GM18498 (cell line): ENCODE results near the gene ACSF3.
"Not testable (repeated sequence)": the region's sequence is repeated elsewhere in the genome, so short reads cannot be mapped to it uniquely, and the experiment has no call there.

Experiments
- ATAC-seq: cut with Tn5 transposase; IDR thresholded peaks from one replicate; pipeline ENCODE4 v1.9.1; 2021; ENCODE audit warnings: mild to moderate bottlenecking, moderate library complexity; ENCODE audit not compliant: unreplicated experiment

Gene ACSF3

GRCh38 chr16:89055894-89056555, 37.6 kb upstream of the ACSF3 start:
- ATAC-seq = no peak

DNA sequence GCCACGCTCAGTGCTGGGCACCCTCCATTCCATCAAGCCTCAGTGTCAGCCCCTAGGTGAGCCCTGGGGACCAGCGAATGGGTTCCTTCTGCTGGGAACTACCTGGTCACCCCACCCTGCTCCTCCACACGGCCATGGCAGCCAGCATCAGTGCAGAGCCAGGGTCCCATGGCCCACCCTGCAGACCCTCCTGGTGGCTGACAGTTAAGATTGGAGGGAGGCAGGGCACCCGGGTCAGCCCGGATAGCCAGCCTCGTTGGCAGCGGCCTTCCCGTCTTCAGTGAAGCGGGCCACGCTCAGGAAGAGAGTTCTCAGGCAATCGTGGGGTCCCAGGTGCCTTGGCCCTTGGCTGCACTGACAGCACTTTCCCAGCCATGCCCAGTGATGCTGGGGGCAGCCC, 37.1 kb upstream of the ACSF3 start:
- no peak for ATAC-seq

DNA sequence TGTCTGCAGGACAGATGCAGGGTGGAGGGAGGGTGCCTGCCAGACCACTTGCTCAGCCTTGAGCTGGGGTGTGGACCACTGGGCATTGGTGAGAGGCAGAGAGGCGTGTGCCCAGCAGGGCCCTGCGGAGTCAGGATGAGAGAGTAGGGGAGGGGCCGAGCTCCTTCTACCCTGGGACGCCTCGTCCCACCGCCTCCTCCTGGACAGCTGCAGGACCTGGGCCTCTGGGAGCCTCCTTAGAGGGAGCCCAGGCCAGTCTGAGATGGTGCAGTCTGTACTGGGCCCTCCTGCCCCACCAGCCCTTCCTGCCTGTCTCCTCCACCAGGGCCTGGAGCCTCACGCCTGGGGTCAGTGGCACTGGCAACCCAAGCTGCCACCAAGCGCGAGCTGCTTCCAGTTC, 35.9 kb upstream of the ACSF3 start:
- no peak for ATAC-seq

GRCh38 chr16:89058812-89059211, 34.8 kb upstream of the ACSF3 start:
- ATAC-seq = no peak

DNA sequence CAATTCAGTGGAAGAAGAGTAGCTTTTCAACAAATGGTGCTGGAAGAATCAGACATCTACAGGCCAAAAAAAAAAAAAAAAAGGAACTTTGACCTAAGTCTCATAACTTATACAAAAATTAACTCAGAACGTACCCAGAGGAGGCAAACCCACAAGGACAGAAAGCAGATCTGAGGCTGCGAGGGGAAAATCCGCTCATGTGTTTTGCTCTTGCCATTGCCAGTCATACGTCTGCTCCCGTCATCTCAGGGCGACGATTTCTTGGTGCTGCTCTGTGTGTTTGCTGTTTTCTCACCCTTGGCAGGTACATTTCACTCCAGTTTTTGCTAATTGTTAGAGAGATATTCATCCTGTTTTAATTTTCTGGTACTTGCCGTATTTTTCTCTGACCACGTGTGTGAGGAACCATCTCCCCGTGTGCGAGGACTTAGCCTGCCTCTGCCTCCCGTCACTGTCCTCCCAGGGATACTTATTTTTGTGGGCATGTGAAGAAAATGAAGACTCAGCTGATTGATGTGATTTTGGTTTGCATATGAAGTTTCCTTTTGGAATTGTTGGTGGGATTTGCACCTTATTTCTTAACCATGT, 33.4 kb upstream of the ACSF3 start:
- no peak for ATAC-seq

DNA sequence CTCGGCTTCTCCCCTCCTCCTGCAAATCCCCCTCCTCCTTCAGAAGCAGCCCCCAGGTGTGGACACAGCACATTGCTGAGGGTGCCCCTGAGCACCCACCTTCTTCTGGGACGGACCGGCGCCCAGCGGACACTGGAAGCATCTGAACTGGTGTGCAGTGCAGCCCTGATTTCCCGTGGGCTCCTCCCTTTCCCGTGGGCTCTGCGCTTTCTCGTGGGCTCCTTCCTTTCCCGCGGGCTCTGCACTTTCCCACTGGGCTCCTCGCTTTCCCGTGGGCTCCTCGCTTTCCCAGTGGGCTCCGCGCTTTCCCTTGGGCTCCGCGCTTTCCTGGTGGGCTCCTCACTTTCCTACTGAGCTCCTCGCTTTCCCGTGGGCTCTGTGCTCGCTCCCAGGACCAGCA, 32.6 kb upstream of the ACSF3 start:
- ATAC-seq = no peak

GRCh38 chr16:89061590-89062380, 31.9 kb upstream of the ACSF3 start:
- ATAC-seq = no peak

DNA sequence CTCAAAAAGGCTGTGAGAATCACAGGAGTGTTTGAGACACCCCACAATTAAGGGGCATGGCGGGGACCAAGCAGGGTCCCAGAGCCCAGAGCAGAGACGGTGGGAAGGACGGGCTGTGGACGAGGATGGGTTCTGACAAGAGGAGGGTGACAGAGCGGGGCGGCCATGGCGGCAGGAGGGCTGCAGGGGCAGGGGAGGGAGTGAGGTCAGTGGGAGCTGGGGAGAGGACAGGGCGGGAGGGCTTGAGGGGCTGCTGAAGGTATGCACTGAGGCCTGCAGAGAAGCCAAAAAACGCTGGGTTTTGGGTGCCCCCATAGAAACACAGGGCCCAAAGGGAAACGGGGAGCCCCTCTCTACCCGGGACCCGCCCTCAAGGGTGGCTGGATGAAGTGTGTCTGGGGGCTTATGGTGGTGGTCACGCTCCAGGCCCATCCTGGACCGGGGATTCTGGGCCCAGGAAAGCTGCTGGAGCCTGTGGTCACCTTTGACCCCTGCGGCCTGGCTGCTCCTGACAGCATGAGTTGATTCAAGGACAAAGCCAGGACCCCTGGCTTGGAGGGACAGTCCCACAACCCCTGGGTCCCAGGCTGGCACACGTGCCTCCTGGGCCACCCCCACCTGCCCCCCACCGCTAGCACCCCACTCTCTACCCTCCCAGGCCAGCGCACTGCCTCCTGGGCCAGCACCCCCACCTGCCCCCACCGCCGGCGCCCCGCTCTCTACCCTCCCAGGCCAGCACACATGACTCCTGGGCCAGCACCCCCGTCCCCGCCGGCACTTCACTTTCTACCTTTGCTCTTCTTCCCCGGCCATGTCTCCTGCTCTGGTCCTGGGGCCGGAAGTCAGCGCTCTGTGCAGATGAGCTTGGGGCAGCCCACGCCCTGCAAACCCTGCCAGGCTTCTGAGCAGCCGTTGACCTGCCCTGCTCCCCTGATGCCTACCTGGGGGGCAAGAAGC, 31.0 kb upstream of the ACSF3 start:
- ATAC-seq = no peak

DNA sequence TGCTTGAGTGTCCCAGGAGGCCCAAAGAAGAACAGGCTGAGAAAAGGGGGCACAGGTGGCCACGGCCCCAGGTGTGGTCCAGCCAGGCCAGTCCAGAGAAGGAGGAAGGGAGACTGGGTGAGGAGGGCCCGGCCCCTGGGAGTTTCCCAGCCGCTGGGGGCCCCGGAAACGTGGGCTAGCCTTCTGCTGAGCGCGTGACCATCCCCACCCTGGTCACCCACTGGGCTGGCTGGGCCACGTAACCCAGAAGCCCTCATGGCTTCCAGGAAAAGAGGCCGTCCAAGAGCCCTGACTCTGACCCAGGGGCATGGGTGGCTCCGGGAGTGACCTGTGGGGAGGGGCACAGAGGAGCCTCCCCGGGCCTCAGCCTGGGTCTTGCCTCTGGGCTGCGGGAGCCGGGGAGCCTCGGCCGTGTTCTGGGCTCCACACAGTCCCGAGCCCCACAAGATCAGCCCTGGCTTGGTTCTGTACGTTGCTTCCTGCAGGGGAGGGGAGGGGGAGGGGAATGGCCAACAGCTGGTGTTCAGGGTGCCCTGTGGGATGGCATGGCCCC, 29.8 kb upstream of the ACSF3 start:
- no peak for ATAC-seq

GRCh38 chr16:89064606-89065457, 28.8 kb upstream of the ACSF3 start:
- no peak for ATAC-seq

DNA sequence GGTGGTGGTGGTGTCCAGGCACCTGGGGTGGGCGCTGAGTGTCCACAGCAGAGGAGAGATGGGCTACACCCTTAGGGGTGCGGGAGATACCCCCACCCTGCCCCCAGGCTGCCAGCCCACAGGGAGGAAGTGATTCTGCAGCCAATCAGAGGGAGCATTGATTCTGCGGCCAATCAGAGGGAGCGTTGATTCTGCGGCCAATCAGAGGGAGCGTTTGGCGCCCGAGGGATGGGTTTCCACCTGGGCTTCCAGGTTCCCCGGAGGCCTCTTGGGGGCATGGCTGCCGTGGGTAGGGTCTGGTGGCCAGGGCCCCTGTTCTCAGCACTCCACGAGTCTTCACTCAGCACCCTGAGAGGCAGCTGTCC, 28.2 kb upstream of the ACSF3 start:
- ATAC-seq = no peak

DNA sequence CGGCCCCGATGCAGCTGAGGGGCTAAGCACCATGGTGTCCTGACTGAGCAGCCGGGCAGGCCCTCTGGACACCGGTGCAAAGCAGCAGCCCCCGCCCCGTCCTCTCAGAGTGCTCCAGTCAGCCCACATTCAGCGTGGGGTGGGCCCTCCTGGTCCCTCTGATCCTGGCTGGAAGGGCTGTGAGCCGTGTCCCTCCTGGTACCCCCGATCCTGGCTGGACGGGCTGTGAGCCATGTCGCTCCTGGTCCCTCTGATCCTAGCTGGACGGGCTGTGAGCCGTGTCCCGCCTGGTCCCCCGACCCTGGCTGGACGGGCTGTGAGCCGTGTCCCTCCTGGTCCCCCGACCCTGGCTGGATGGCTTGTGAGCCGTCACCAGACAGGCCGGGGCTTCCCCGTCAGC, 26.9 kb upstream of the ACSF3 start:
- ATAC-seq = no peak

- no peak for ATAC-seq
These were observed 25.8 kb upstream of the ACSF3 start for GRCh38 chr16:89067677-89068443.

- ATAC-seq = not testable (repeated sequence)
These were observed 24.6 kb upstream of the ACSF3 start for GRCh38 chr16:89068814-89069616.

DNA sequence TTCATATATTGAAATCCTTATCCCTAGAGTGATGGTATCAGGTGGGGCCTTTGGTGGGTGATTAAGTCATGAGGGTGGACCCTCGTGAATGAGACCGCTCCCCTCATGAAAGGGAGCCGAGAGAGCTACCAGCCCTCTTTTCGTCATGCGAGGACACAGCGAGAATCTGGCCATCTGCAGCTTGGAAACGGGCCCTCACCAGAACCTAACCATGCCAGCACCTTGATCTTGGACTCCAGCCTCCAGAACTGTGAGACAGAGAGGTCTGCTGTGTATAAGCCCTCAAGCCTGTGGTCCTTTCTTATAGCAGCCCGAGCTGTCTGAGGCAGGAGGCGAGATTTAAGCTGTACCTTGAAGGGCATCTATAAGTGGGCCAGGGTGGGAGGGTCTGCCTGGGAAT, 23.7 kb upstream of the ACSF3 start:
- ATAC-seq = no peak

- ATAC-seq = no peak
These were observed 23.1 kb upstream of the ACSF3 start for GRCh38 chr16:89070590-89070989.

DNA sequence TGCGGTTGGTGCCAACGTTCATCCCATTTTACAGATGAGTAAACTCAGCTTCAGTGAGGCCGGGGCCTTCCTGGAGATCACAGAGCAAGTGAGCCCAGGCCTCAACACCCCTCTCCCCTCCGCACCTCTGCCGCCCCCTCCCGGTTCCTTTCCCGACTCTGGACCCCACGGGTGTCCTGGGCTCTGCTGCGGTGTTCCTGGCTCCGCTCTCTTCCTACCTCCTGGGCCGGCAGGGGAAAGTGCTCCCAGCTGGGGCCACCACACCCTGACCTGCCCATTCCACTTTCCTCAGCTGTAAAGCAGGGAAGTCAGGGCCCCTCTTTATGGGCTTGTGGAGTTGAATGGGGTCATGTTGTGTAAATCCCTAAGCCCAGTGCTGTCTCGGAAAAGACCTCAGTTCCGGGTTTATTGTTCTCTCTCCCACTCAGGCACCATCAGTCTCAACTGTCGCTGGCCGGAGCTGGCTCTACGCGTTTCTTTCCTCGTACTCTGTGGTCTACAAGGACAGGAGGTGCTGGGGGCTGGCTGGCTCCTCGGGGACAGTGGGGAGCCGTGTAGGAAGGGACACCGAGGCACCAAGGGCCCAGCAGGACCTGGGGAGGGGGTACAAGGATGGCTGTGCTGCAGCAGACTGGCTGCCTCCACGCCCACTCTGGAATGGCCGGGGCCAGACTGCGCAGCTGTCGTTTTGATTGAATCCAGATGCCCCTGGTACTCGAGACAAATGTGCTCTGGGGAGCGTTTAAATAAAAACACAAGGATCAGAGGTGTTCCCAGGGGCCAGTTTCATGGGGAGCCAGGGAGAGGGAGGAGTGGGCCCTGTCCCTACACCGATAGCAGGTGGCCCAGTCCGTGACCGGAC, 21.7 kb upstream of the ACSF3 start:
- no peak for ATAC-seq
